Measurements from ENCODE around the gene DNAJC8.

GRCh38 chr1:28249866-28250295 lies 17.1 kb upstream of the DNAJC8 start:
- TF ChIP-seq PATZ1 (CRISPR knock-in tag; IDR thresholded peaks at IDR 0.05; ENCODE audit: borderline replicate concordance) (no peak), ESRRG (CRISPR knock-in tag; IDR thresholded peaks at IDR 0.05) (no peak), ZFP30 (CRISPR knock-in tag; IDR thresholded peaks at IDR 0.05) (no peak), RARB (CRISPR knock-in tag; IDR thresholded peaks at IDR 0.05) (no peak), SNAI2 (CRISPR knock-in tag; IDR thresholded peaks at IDR 0.05) (no peak), CREB5 (CRISPR knock-in tag; IDR thresholded peaks at IDR 0.05; ENCODE audit: low read depth) (no peak), ZC3H10 (CRISPR knock-in tag; IDR thresholded peaks at IDR 0.05) (no peak), ZFP3 (CRISPR knock-in tag; IDR thresholded peaks at IDR 0.05) (no peak), TCF4 (CRISPR knock-in tag; IDR thresholded peaks at IDR 0.05; ENCODE audit: borderline replicate concordance) (no peak), ARNTL (CRISPR knock-in tag; IDR thresholded peaks at IDR 0.05; ENCODE audit: borderline replicate concordance, low read depth) (no peak), ISL1 (CRISPR knock-in tag; IDR thresholded peaks at IDR 0.05) (no peak)

Measured in SK-N-SH treated with all-trans-retinoic acid at 6 μM for 48 hours (cell line).